ENCODE measurements around the gene PA2G4. TPM values are rescaled to one million over a fixed set of nuclear protein-coding genes. Genes with fewer than 3 reads are reported as not detected.

PA2G4 gene
- polyA plus RNA-seq, 3 donors, result 75.9 to 138 (median 83.2) TPM

GRCh38 chr12:56158926-56159461, 54.6 kb downstream of the PA2G4 start:
- 0 to 1% (median 1%) methylated on average over 6 of the region's 6 CpGs for WGBS, 3 donors
- H3K27ac ChIP-seq (ENCODE audit: low read depth, low read length), result peak overlapping the region; percentile 80

GRCh38 chr12:56159482-56160192, 55.3 kb downstream of the PA2G4 start:
- H3K27ac ChIP-seq (ENCODE audit: low read depth, low read length), result no peak overlapping the region
- WGBS, 3 donors, result 19 to 24% (median 19%) methylated on average over 8 of the region's 8 CpGs

- WGBS, 3 donors, result 17 to 57% (median 26%) methylated on average over 7 of the region's 7 CpGs
- H3K27ac ChIP-seq (ENCODE audit: low read depth, low read length), result no peak overlapping the region
Observed at GRCh38 chr12:56160193-56160763, 55.9 kb downstream of the PA2G4 start.

DNA sequence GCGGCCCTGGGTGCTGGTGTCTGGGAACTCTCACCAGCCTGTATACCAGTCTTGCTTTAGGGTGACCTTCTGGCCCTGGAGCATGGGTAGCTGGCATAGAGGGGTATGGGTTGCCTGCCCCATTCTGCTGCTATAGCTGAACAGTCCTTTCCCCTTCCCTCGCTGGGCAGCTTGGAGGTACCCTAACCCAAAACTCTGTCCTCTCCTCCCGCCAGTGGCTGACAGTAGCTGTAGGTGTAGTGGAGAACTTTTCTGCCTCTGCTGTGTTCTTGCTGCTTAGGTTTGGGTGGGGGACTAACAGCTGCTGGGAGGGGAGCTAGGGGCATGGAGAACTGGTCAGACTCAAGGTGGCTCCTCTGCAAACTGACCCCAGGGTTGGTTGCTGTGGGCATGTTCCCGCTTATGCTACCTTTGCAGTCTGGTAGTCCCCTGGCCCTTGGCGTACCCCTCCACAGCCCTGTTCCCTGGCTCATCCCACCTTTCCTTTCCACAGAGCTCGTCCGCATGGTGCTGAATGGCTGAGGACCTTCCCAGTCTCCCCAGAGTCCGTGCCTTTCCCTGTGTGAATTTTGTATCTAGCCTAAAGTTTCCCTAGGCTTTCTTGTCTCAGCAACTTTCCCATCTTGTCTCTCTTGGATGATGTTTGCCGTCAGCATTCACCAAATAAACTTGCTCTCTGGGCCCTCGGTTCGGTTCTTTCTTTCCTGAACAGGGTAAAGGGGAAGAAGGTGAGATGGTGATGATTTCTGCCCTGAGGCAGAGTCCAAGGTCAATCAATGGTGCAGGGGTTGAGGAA, 56.7 kb downstream of the PA2G4 start:
- 69 to 72% (median 72%) methylated on average over 11 of the region's 11 CpGs for WGBS, 3 donors
- no peak overlapping the region for H3K27ac ChIP-seq (ENCODE audit: low read depth, low read length)

- WGBS, 3 donors, result 80% methylated on average over 10 of the region's 10 CpGs
Observed at GRCh38 chr12:56161690-56162351, 57.5 kb downstream of the PA2G4 start.

DNA sequence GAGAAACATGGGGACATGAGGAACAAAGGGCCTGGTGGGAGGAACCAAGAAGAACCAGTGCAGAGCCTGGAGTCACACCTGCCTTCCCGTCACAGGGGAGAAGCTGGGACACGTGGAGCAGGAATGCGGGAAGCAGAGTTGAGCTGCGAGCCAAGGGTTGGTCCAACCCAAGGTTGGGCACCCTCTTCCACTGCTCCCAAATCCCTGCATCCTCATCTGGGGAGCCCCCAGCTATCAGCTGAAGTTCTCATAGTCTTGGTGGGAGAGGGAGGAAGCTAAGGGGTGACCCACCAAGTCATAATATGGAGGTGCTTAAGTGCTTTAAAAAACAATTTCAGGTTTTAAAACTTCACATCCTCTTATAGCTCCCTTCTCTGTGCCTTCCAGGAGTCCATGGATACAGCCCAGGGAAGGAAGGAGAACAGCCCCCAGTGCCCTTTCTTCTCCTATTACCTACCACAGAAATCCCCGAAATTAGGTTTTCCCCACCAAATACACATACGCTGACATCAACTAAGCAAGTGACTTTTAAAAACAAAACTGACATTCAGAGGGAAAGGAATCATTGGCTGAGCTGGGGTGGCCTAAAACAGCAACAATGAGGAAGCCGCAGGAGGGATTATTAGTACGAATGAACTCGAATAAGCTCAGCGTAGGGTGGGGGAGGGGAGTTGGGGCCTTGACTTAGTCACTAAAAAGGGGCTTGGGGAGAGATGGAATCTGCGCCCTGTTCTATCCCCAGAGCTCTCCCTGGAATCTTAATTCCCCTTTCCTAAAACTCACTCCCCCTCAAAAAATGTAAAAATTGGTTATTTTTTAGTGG, 58.3 kb downstream of the PA2G4 start:
- WGBS, 3 donors, result 65 to 71% (median 70%) methylated on average over 11 of the region's 11 CpGs
- H3K27ac ChIP-seq (ENCODE audit: low read depth, low read length), result no peak overlapping the region

More at GRCh38 chr12:56161690-56162351, 57.5 kb downstream of the PA2G4 start:
- no peak overlapping the region for H3K27ac ChIP-seq (ENCODE audit: low read depth, low read length)

Other genes starting within 250 kb of the PA2G4 start
- gene PYM1, start 176.7 kb upstream of the PA2G4 start, polyA plus RNA-seq, result 10 to 100 TPM; 16.8 to 33.6 (median 26.2) TPM
- gene DGKA, start 173.4 kb upstream of the PA2G4 start, polyA plus RNA-seq, result 10 to 100 TPM; 16.9 to 21.4 (median 17.4) TPM
- 1 to 10 TPM in 2 of 3 donors, under 1 TPM in 1; 0.42 to 2.9 (median 1.7) TPM for gene PMEL, start 138.5 kb upstream of the PA2G4 start, polyA plus RNA-seq
- gene CDK2, start 137.7 kb upstream of the PA2G4 start, polyA plus RNA-seq, result 10 to 100 TPM in 2 of 3 donors, 1 to 10 TPM in 1; 9.2 to 20.8 (median 16.8) TPM
- gene RAB5B, start 130.5 kb upstream of the PA2G4 start, polyA plus RNA-seq, result 10 to 100 TPM; 28.5 to 66.8 (median 47.4) TPM
- gene SUOX, start 107.3 kb upstream of the PA2G4 start, polyA plus RNA-seq, result 10 to 100 TPM in 2 of 3 donors, 1 to 10 TPM in 1; 10.0 to 27.8 (median 15.7) TPM
- gene IKZF4, start 83.5 kb upstream of the PA2G4 start, polyA plus RNA-seq, result 1 to 10 TPM; 1.5 to 4.9 (median 4.8) TPM
- 1,000 to 10,000 TPM; 1,111 to 1,459 (median 1,152) TPM for gene RPS26, start 62.6 kb upstream of the PA2G4 start, polyA plus RNA-seq
- gene ERBB3, start 24.4 kb upstream of the PA2G4 start, polyA plus RNA-seq, result 10 to 100 TPM in 1 of 3 donors, 1 to 10 TPM in 2; 2.0 to 28.8 (median 4.5) TPM
- 1,000 to 10,000 TPM; 6,348 to 7,135 (median 6,380) TPM for gene RPL41, start 12.1 kb downstream of the PA2G4 start, polyA plus RNA-seq
- gene ZC3H10, start 13.7 kb downstream of the PA2G4 start, polyA plus RNA-seq, result 1 to 10 TPM; 1.6 to 2.4 (median 1.9) TPM
- gene ESYT1, start 23.7 kb downstream of the PA2G4 start, polyA plus RNA-seq, result 100 to 1,000 TPM in 1 of 3 donors, 10 to 100 TPM in 2; 61.4 to 304 (median 94.5) TPM
- 10 to 100 TPM; 15.5 to 88.5 (median 48.0) TPM for gene MYL6B, start 48.0 kb downstream of the PA2G4 start, polyA plus RNA-seq
- 1,000 to 10,000 TPM; 1,303 to 4,064 (median 3,695) TPM for gene MYL6, start 53.8 kb downstream of the PA2G4 start, polyA plus RNA-seq
- 10 to 100 TPM; 21.4 to 53.8 (median 48.7) TPM for gene SMARCC2, start 84.9 kb downstream of the PA2G4 start, polyA plus RNA-seq
- gene RNF41, start 117.4 kb downstream of the PA2G4 start, polyA plus RNA-seq, result 10 to 100 TPM; 15.3 to 51.7 (median 26.7) TPM
- gene NABP2, start 119.8 kb downstream of the PA2G4 start, polyA plus RNA-seq, result 10 to 100 TPM; 20.9 to 22.3 (median 21.3) TPM
- 100 to 1,000 TPM in 1 of 3 donors, 1 to 10 TPM in 1, under 1 TPM in 1; 0.31 to 209 (median 1.0) TPM for gene SLC39A5, start 125.5 kb downstream of the PA2G4 start, polyA plus RNA-seq
- gene ANKRD52, start 153.8 kb downstream of the PA2G4 start, polyA plus RNA-seq, result 1 to 10 TPM; 5.6 to 9.9 (median 9.7) TPM
- gene COQ10A, start 162.4 kb downstream of the PA2G4 start, polyA plus RNA-seq, result 10 to 100 TPM in 2 of 3 donors, 1 to 10 TPM in 1; 8.5 to 11.6 (median 11.1) TPM
- gene CS, start 195.8 kb downstream of the PA2G4 start, polyA plus RNA-seq, result 100 to 1,000 TPM in 1 of 3 donors, 10 to 100 TPM in 2; 82.8 to 289 (median 83.0) TPM
- gene CNPY2, start 211.4 kb downstream of the PA2G4 start, polyA plus RNA-seq, result 10 to 100 TPM; 86.3 to 99.0 (median 95.9) TPM
- 10 to 100 TPM; 16.8 to 33.7 (median 29.8) TPM for gene PAN2, start 229.4 kb downstream of the PA2G4 start, polyA plus RNA-seq
- gene IL23A, start 234.3 kb downstream of the PA2G4 start, polyA plus RNA-seq, result 1 to 10 TPM in 1 of 3 donors, under 1 TPM in 1, not detected in 1; 0.62 to 3.1 TPM

Data from adipose tissue (tissue), 3 donors.